ENCODE results near the gene NUTM2F.

GRCh38 chr9:94277885-94278536 is 50.4 kb downstream of the NUTM2F start:
- TF ChIP-seq CTCF (IDR thresholded peaks at IDR 0.05; ENCODE audit: borderline replicate concordance, extremely low read depth, low read length, poor library complexity, severe bottlenecking) (no peak), EZH2 (IDR thresholded peaks at IDR 0.05; ENCODE audit: borderline replicate concordance, low read depth, low read length, severe bottlenecking) (no peak)
